K562 (cell line): ENCODE data around the gene ANAPC16. TPM values are rescaled to one million over a fixed set of nuclear protein-coding genes. Genes with fewer than 3 reads are reported as not detected.

Experiments
- ARID2 ChIP-seq: fragments of 450-650 bp; IDR thresholded peaks from 2 replicates; pipeline ENCODE4 v1.6.1; 2017; ENCODE audit warnings: antibody characterized with exemption, mild to moderate bottlenecking
- BRF1 ChIP-seq: IDR thresholded peaks from 3 replicates; pipeline ENCODE4 v1.6.1; 2011; ENCODE audit warnings: borderline replicate concordance, mild to moderate bottlenecking; ENCODE audit not compliant: insufficient read length; ENCODE audit errors: extremely low read depth
- CHD1 ChIP-seq: fragments of 200-600 bp; sonication (generic); IDR thresholded peaks from one replicate; pipeline ENCODE4 v1.6.1; 2012; ENCODE audit warnings: mild to moderate bottlenecking, moderate library complexity, low read length, inconsistent platforms
- CTBP1 ChIP-seq: fragments of 450-650 bp; IDR thresholded peaks from 2 replicates; pipeline ENCODE4 v1.6.1; 2016; ENCODE audit warnings: borderline replicate concordance
- GMEB1 ChIP-seq: fragments of 250-450 bp; sonication (Bioruptor Pico); IDR thresholded peaks from 2 replicates; pipeline ENCODE4 v1.4.0; 2020; ENCODE audit warnings: mild to moderate bottlenecking
- HIVEP1 ChIP-seq: fragments of 250-450 bp; sonication (Bioruptor Pico); IDR thresholded peaks from 2 replicates; pipeline ENCODE4 v1.4.0; 2020; ENCODE audit warnings: mild to moderate bottlenecking
- IRF1 ChIP-seq: sonication (generic); formaldehyde crosslinking; IDR thresholded peaks from 2 replicates; pipeline ENCODE4 v1.8.0; 2022; ENCODE audit warnings: missing genetic modification reagents, mild to moderate bottlenecking, borderline replicate concordance
- KDM2B ChIP-seq: fragments of 250-450 bp; sonication (Bioruptor Pico); IDR thresholded peaks from 2 replicates; pipeline ENCODE4 v1.8.0; 2021; ENCODE audit warnings: mild to moderate bottlenecking, moderate library complexity
- KLF6 ChIP-seq: fragments of 250-450 bp; sonication (Bioruptor Pico); IDR thresholded peaks from 2 replicates; pipeline ENCODE4 v1.4.0; 2020; ENCODE audit warnings: mild to moderate bottlenecking, moderate library complexity, borderline replicate concordance
- POLR2G ChIP-seq: fragments of 200-400 bp; formaldehyde crosslinking; IDR thresholded peaks from 2 replicates; pipeline ENCODE4 v1.6.1; 2017; ENCODE audit warnings: low read depth, mild to moderate bottlenecking, antibody characterized with exemption, low read length, moderate library complexity
- RUNX1 ChIP-seq: sonication (generic); IDR thresholded peaks from 2 replicates; pipeline ENCODE4 v1.6.1; 2016; ENCODE audit warnings: antibody characterized with exemption, low read depth
- SMAD3 ChIP-seq: fragments of 450-650 bp; formaldehyde crosslinking; conservative IDR thresholded peaks from 2 replicates; pipeline ENCODE4 v1.4.0; 2020; ENCODE audit warnings: mild to moderate bottlenecking
- SMC3 ChIP-seq: conservative IDR thresholded peaks from 2 replicates; pipeline ENCODE4 v1.6.1; 2011; ENCODE audit warnings: low read depth, low read length, improper control_type of control experiment; ENCODE audit not compliant: insufficient read depth
- TAF1 ChIP-seq: IDR thresholded peaks from 2 replicates; pipeline ENCODE4 v1.6.1; 2011; ENCODE audit warnings: mild to moderate bottlenecking, low read length, moderate library complexity; ENCODE audit not compliant: insufficient read depth, control insufficient read depth, severe bottlenecking; ENCODE audit errors: extremely low read depth
- TCFL5 ChIP-seq: fragments of 250-450 bp; sonication (Bioruptor Pico); conservative IDR thresholded peaks from 2 replicates; pipeline ENCODE4 v1.6.1; 2021; ENCODE audit warnings: mild to moderate bottlenecking, moderate library complexity, matching md5 sums
- ZNF384 ChIP-seq: IDR thresholded peaks from 2 replicates; pipeline ENCODE4 v1.6.1; 2012; ENCODE audit warnings: low read depth, low read length, improper control_type of control experiment
- ZNF431 ChIP-seq: sonication (generic); formaldehyde crosslinking; IDR thresholded peaks from 2 replicates; pipeline ENCODE4 v1.8.0; 2022; ENCODE audit warnings: mild to moderate bottlenecking, missing genetic modification reagents
- ZNF609 ChIP-seq: sonication (generic); formaldehyde crosslinking; IDR thresholded peaks from 2 replicates; pipeline ENCODE4 v1.8.1; 2023; ENCODE audit warnings: missing genetic modification reagents, mild to moderate bottlenecking, borderline replicate concordance
- ZNF76 ChIP-seq: fragments of 250-450 bp; sonication (Bioruptor Pico); IDR thresholded peaks from 2 replicates; pipeline ENCODE4 v1.4.0; 2020; ENCODE audit warnings: mild to moderate bottlenecking, moderate library complexity, borderline replicate concordance
- polyA plus RNA-seq, 8 experiments: library from polyadenylated mRNA; depleted of rRNA in 4 of 8; stranded (reverse) in 5 of 8; unstranded in 3 of 8; fragments of >200 nt; fragmentation: Nextera tagmentation in 2 of 8; fragmentation: Illumina TruSeq in 1 of 8; extraction: Ambion mirVana in 2 of 8; extraction: Trizol in 1 of 8; gene quantifications; 2 replicates each; pipeline versions ENCODE4 v1.2.1 to v1.2.3, GENCODE V29; 2011 to 2014; ENCODE audit warnings: inconsistent platforms in 1 of 8, missing spikeins in 1 of 8
- total RNA-seq, 7 experiments: library from RNA; depleted of rRNA in 6 of 7; stranded (reverse); fragments of >200 nt in 6 of 7; fragmentation: Illumina TruSeq in 2 of 7; extraction: Trizol in 2 of 7; gene quantifications; 2 replicates each; pipeline versions ENCODE4 v1.2.1 to v1.2.3, GENCODE V29; 2011 to 2021; ENCODE audit warnings: low replicate concordance in 1 of 7

The ANAPC16 gene
- total and polyA plus RNA-seq, 9 of the 15 experiments (the other 6 are each of a cell fraction or from before 2014, with no cell fraction given), result 42.6 to 208 (median 108) TPM

DNA sequence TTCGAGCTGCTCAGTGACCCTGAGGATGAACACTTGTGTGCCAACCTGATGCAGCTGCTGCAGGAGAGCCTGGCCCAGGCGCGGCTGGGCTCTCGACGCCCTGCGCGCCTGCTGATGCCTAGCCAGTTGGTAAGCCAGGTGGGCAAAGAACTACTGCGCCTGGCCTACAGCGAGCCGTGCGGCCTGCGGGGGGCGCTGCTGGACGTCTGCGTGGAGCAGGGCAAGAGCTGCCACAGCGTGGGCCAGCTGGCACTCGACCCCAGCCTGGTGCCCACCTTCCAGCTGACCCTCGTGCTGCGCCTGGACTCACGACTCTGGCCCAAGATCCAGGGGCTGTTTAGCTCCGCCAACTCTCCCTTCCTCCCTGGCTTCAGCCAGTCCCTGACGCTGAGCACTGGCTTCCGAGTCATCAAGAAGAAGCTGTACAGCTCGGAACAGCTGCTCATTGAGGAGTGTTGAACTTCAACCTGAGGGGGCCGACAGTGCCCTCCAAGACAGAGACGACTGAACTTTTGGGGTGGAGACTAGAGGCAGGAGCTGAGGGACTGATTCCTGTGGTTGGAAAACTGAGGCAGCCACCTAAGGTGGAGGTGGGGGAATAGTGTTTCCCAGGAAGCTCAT is 59.0 kb downstream of the ANAPC16 start (continued):
- TF ChIP-seq ZNF609 (CRISPR knock-in tag) (no peak), SMC3 (0 out of 2 replicates have a peak, but pooled peaks have one; percentile 21), KDM2B (CRISPR knock-in tag) (peak; percentile 38; the same call in 1 of the 2 replicates), KLF6 (peak; percentile 51; the same call in 1 of the 2 replicates), CTBP1 (no peak), TCFL5 (CRISPR knock-in tag) (peak; percentile 61; the same call in 1 of the 2 replicates), ZNF384 (0 out of 2 replicates have a peak, but pooled peaks have one; percentile 30), TAF1 (peak; percentile 13), HIVEP1 (CRISPR knock-in tag) (peak; percentile 48; the same call in 1 of the 2 replicates), CHD1 (peak; percentile 62), ZNF76 (CRISPR knock-in tag) (peak; percentile 81; the same call in 1 of the 2 replicates), BRF1 (no peak), ARID2 (peak; percentile 30), RUNX1 (0 out of 2 replicates have a peak, but pooled peaks have one; percentile 15), POLR2G (peak; percentile 78), ZNF431 (CRISPR knock-in tag) (peak; percentile 15), GMEB1 (CRISPR knock-in tag) (peak; percentile 67), SMAD3 (CRISPR knock-in tag) (0 out of 2 replicates have a peak, but pooled peaks have one; percentile 2), IRF1 (peak; percentile 41; the same call in 1 of the 2 replicates)
